ENCODE measurements around the gene USP12.
"Not testable (repeated sequence)": the region's sequence is repeated elsewhere in the genome, so short reads cannot be mapped to it uniquely, and the experiment has no call there.

USP12 gene

GRCh38 chr13:27194895-27195764 is 23.5 kb upstream of the USP12 start:
- no peak overlapping the region for H3K4me3 ChIP-seq (ENCODE audit: control insufficient read depth, low read depth, low read length)
- TF ChIP-seq, protein P1, sequence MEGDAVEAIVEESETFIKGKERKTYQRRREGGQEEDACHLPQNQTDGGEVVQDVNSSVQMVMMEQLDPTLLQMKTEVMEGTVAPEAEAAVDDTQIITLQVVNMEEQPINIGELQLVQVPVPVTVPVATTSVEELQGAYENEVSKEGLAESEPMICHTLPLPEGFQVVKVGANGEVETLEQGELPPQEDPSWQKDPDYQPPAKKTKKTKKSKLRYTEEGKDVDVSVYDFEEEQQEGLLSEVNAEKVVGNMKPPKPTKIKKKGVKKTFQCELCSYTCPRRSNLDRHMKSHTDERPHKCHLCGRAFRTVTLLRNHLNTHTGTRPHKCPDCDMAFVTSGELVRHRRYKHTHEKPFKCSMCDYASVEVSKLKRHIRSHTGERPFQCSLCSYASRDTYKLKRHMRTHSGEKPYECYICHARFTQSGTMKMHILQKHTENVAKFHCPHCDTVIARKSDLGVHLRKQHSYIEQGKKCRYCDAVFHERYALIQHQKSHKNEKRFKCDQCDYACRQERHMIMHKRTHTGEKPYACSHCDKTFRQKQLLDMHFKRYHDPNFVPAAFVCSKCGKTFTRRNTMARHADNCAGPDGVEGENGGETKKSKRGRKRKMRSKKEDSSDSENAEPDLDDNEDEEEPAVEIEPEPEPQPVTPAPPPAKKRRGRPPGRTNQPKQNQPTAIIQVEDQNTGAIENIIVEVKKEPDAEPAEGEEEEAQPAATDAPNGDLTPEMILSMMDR (IDR thresholded peaks at IDR 0.05; ENCODE audit: control insufficient read depth, insufficient read depth, low read depth, low read length, missing control alignments), result no peak
- DNase-seq (ENCODE audit: low read depth), result peak; percentile 69

DNA sequence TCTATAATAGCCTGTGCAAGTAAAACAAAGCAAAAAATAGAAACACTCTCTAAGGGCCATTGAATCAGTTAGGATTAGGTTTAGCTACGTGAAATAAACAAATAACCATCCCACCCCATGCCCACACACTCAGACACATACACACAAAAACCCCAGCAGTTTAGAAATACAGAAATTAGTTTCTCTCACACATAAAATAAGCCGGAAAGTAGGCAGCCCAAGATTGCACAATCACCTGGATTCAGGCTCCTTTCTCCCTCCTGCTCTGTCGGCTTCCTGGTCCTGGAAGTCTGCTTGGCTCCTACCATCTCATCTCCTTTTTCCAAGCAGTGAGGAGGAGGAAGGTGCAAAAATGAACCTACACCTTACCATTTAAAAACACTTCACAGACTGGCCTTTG is 22.6 kb upstream of the USP12 start:
- no peak overlapping the region for H3K4me3 ChIP-seq (ENCODE audit: control insufficient read depth, low read depth, low read length)
- no peak for DNase-seq (ENCODE audit: low read depth)
- TF ChIP-seq, protein P1 (IDR thresholded peaks at IDR 0.05; ENCODE audit: control insufficient read depth, insufficient read depth, low read depth, low read length, missing control alignments), result no peak

DNA sequence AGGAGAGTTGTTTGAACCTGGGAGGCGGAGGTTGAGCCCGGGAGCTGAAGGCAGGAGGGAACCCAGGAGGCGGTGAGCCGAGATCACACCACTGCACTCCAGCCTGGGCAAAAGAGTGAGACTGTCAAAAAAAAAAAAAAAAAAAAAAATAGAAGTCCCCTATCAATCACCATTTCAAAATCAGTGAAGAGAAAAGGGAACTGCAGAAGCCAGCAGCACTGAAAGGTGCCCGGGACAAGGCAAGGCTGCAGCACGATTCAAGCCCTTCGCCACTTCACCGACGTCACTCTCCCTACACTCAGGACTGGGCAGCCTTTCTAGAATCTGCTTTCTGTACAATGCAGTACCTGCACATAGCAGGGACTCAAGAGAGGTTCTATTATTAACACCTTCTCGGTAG is 21.9 kb upstream of the USP12 start:
- TF ChIP-seq, protein P1 (IDR thresholded peaks at IDR 0.05; ENCODE audit: control insufficient read depth, insufficient read depth, low read depth, low read length, missing control alignments), result no peak
- no peak for DNase-seq (ENCODE audit: low read depth)
- no peak overlapping the region for H3K4me3 ChIP-seq (ENCODE audit: control insufficient read depth, low read depth, low read length)

- H3K4me3 ChIP-seq (ENCODE audit: control insufficient read depth, low read depth, low read length), result no peak overlapping the region
- TF ChIP-seq, protein P1 (IDR thresholded peaks at IDR 0.05; ENCODE audit: control insufficient read depth, insufficient read depth, low read depth, low read length, missing control alignments), result no peak
These were observed 21.4 kb upstream of the USP12 start for GRCh38 chr13:27192973-27193372.

DNA sequence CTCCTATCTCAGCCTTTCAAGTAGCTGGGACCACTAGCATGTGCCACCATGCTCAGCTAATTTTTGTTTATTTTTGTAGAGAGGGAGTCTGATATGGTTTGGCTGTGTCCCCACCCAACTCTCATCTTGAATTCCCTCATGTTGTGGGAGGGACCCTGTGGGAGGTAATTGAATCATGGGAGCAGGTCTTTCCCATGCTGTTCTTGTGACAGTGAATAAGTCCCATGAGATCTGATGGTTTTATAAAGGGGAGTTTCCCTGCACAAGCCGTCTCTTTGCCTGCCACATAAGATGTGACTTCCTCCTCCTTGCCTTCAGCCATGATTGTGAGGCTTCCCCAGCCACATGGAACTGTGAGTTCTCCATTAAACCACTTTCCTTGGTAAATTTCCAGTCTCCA is 20.8 kb upstream of the USP12 start:
- DNase-seq (ENCODE audit: low read depth); H3K4me3 ChIP-seq (ENCODE audit: control insufficient read depth, low read depth, low read length): not testable (repeated sequence)

More at GRCh38 chr13:27192973-27193372, 21.4 kb upstream of the USP12 start:
- no peak for DNase-seq (ENCODE audit: low read depth)

DNA sequence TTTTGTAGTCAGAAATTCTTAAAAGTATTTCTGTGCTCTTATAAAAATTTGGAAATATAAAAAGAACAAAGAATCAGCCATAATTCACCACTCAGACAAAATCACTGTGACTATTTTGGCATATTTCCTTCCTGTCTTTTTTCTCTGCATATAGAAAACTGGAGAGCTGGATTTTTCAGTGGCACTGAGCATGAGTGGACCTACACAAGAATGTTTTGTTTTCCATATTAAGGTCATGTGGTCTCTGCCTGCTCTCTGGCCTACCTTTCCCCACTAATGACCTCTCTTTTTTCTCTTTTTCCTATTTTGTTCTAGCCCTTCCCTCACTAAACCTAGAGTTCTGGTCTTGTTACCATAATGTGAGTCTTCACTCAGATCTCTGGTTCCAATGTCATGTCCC is 17.6 kb upstream of the USP12 start:
- no peak for DNase-seq (ENCODE audit: low read depth)
- H3K4me3 ChIP-seq (ENCODE audit: control insufficient read depth, low read depth, low read length), result no peak overlapping the region
- TF ChIP-seq, protein P1 (IDR thresholded peaks at IDR 0.05; ENCODE audit: control insufficient read depth, insufficient read depth, low read depth, low read length, missing control alignments), result no peak

DNA sequence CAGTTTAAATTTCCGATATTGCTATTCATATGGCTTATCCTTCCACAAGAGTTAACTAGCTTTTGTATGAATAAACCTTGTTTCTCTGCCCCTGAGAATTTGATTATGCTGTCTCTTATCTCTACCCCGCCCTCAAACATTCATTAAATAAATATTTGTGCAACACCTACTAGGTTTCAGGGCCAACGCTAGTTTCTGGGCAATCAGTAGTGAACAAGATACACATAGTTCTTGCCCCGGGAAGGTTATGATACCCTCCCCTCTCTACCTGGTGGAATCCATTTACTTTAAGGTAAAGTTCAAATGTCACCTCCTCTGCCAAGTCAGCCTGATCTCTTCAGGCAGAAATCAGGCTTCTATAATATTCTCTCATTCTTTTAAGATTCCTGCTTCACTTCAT is 16.6 kb upstream of the USP12 start:
- DNase-seq (ENCODE audit: low read depth), result no peak
- TF ChIP-seq, protein P1 (IDR thresholded peaks at IDR 0.05; ENCODE audit: control insufficient read depth, insufficient read depth, low read depth, low read length, missing control alignments), result no peak
- H3K4me3 ChIP-seq (ENCODE audit: control insufficient read depth, low read depth, low read length), result no peak overlapping the region
